Esophagus muscularis mucosa (tissue), 4 donors: ENCODE measurements around the gene A2M. TPM values are rescaled to one million over a fixed set of nuclear protein-coding genes. Genes with fewer than 3 reads are reported as not detected.

Source experiments
- DNase-seq: peaks from one replicate; pipeline ENCODE4 v3.0.0-alpha.2; 2017; ENCODE audit errors: extremely low spot score
- H3K27ac ChIP-seq, 4 donors: fragments of 200-600 bp; sonication (generic); replicated peaks in 1 of 4; 1 replicate in 3 of 4; 2 replicates in 1 of 4; pipeline ENCODE4 v1.5.1; 2016 to 2019; ENCODE audit warnings: mild to moderate bottlenecking in 1 of 4
- H3K27me3 ChIP-seq, 4 donors: fragments of 200-600 bp; sonication (generic); one replicate each; pipeline versions ENCODE4 v1.5.1 to v1.6.0; 2016 to 2019
- H3K36me3 ChIP-seq, 4 donors: fragments of 200-600 bp; sonication (generic); one replicate each; pipeline ENCODE4 v1.5.1; 2016 to 2019
- H3K4me1 ChIP-seq, 4 donors: fragments of 200-600 bp; sonication (generic); one replicate each; pipeline ENCODE4 v1.5.1; 2016 to 2019
- H3K4me3 ChIP-seq, 4 donors: fragments of 200-600 bp; sonication (generic); 1 replicate in 2 of 4; 2 replicates in 2 of 4; pipeline ENCODE4 v1.5.1; 2016 to 2019; ENCODE audit warnings: mild to moderate bottlenecking in 4 of 4, moderate library complexity in 1 of 4
- H3K9me3 ChIP-seq, 4 donors: fragments of 200-600 bp; sonication (generic); 1 replicate in 3 of 4; 2 replicates in 1 of 4; pipeline ENCODE4 v1.5.1; 2016 to 2019
- CTCF ChIP-seq, 3 experiments: fragments of 200-600 bp in 2 of 3; fragments of 450-650 bp in 1 of 3; sonication (generic) in 2 of 3; IDR thresholded peaks; one replicate each; pipeline ENCODE4 v1.5.1; 2017 to 2019; ENCODE audit warnings: antibody characterized with exemption in 3 of 3, mild to moderate bottlenecking in 2 of 3, moderate library complexity in 1 of 3
- EP300 ChIP-seq: sonication (generic); formaldehyde crosslinking; IDR thresholded peaks from one replicate; pipeline ENCODE4 v1.6.1; 2017; ENCODE audit warnings: antibody characterized with exemption
- POLR2A ChIP-seq: fragments of 450-650 bp; IDR thresholded peaks from one replicate; pipeline ENCODE4 v1.6.1; 2017; ENCODE audit warnings: antibody characterized with exemption, moderate library complexity, mild to moderate bottlenecking, low read depth
- POLR2AphosphoS5 ChIP-seq, 2 donors: sonication (generic); formaldehyde crosslinking; IDR thresholded peaks; one replicate each; pipeline ENCODE4 v1.6.1; 2017; ENCODE audit warnings: antibody characterized with exemption in 2 of 2
- WGBS: methylation state at CpG from one replicate; pipeline ENCODE4 v1.1.5; 2018; 5-methylcytosine and 5-hydroxymethylcytosine counted together
- intact Hi-C: fragments of 100-400 bp; cut with DNase I; formaldehyde crosslinking; loops from one replicate; pipeline ENCODE4 v1.15.1; 2023
- total RNA-seq, 4 donors: library from RNA; depleted of rRNA; stranded (reverse); fragments of >200 nt; gene quantifications; one replicate each; pipeline versions ENCODE4 v1.1.0 to v1.2.1, GENCODE V29; 2016

The A2M gene
- total RNA-seq, 4 donors from 2014 or later = 271 to 678 (median 484) TPM

GRCh38 chr12:9065607-9065856 lies 50.2 kb downstream of the A2M start:
- Histone ChIP-seq H3K4me1 (peaks cover 12 to 28% (median 22%) of the 10 kb centered on the region in 4 donors), H3K4me3 (peak overlapping the region; percentile 73 to 94 (median 86)), H3K27me3 (no peaks in the 10 kb centered on the region), H3K27ac (peak overlapping the region; percentile 94 to 99 (median 98)), H3K36me3 (peaks cover 18 to 43% (median 31%) of the 10 kb centered on the region in 4 donors), H3K9me3 (no peaks in the 10 kb centered on the region)
- WGBS = no CpG with 5 or more reads among the region's 1 CpG
- TF ChIP-seq EP300 = no peak
- TF ChIP-seq POLR2AphosphoS5 (IDR thresholded peaks at IDR 0.05) = no peak
- TF ChIP-seq POLR2A = no peak
- no peak for TF ChIP-seq CTCF (IDR thresholded peaks at IDR 0.05)
- no peak for DNase-seq
- intact Hi-C loops = loop anchor here (5.0 kb wide), 1 partner anchor 42 kb away; no protein-coding TSS in a partner anchor

- TF ChIP-seq CTCF (IDR thresholded peaks at IDR 0.05) (peak in 1 of 3 experiments; percentile 5), POLR2A (peak; percentile 86), EP300 (no peak), POLR2AphosphoS5 (IDR thresholded peaks at IDR 0.05) (peak; percentile 89 to 97)
- H3K27me3 ChIP-seq = no peaks in the 10 kb centered on the region
- H3K4me1 ChIP-seq = peaks cover 12 to 28% (median 22%) of the 10 kb centered on the region in 4 donors
- H3K9me3 ChIP-seq = no peaks in the 10 kb centered on the region
- 0% methylated on average over 6 of the region's 45 CpGs for WGBS
- intact Hi-C loops = loop anchor here (5.0 kb wide), 1 partner anchor 42 kb away; no protein-coding TSS in a partner anchor
- peak overlapping the region; percentile 73 to 94 (median 86) for H3K4me3 ChIP-seq
- peaks cover 18 to 38% (median 25%) of the 10 kb centered on the region in 4 donors for H3K36me3 ChIP-seq
- DNase-seq = peak; percentile 94
- peak overlapping the region; percentile 94 to 99 (median 98) for H3K27ac ChIP-seq
Measured at GRCh38 chr12:9064815-9065606, 50.7 kb downstream of the A2M start.

- no peaks in the 10 kb centered on the region for H3K27me3 ChIP-seq
- peaks cover 12 to 28% (median 22%) of the 10 kb centered on the region in 4 donors for H3K4me1 ChIP-seq
- 0% methylated on average over 1 of the region's 51 CpGs for WGBS
- TF ChIP-seq CTCF (IDR thresholded peaks at IDR 0.05) (peak; percentile 22 to 54 (median 40)), POLR2AphosphoS5 (IDR thresholded peaks at IDR 0.05) (peak; percentile 52 to 74), POLR2A (no peak)
- peaks cover 14 to 31% (median 19%) of the 10 kb centered on the region in 4 donors for H3K36me3 ChIP-seq
- intact Hi-C loops = no loop called here
- no peak for DNase-seq
- H3K4me3 ChIP-seq = peak overlapping the region; percentile 73 to 94 (median 86)
- H3K9me3 ChIP-seq = no peaks in the 10 kb centered on the region
- peak overlapping the region; percentile 94 to 99 (median 98) for H3K27ac ChIP-seq
Measured at GRCh38 chr12:9064201-9064814, 51.4 kb downstream of the A2M start.

GRCh38 chr12:9052610-9053009 lies 63.1 kb downstream of the A2M start:
- no peak overlapping the region for H3K27ac ChIP-seq
- no peak for TF ChIP-seq CTCF (IDR thresholded peaks at IDR 0.05)
- no peak for TF ChIP-seq EP300
- no peak for TF ChIP-seq POLR2AphosphoS5 (IDR thresholded peaks at IDR 0.05)
- no peak for TF ChIP-seq POLR2A
- H3K4me3 ChIP-seq = no peak overlapping the region
- no peaks in the 10 kb centered on the region for H3K27me3 ChIP-seq
- intact Hi-C loops = no loop called here
- H3K4me1 ChIP-seq = peaks cover 0 to 3% (median 0%) of the 10 kb centered on the region in 4 donors
- H3K36me3 ChIP-seq = no peaks in the 10 kb centered on the region
- DNase-seq = no peak
- 62% methylated on average over 1 of the region's 1 CpG for WGBS
- no peaks in the 10 kb centered on the region for H3K9me3 ChIP-seq
